ENCODE results near the gene NEO1.
"Not testable (repeated sequence)": the region's sequence is repeated elsewhere in the genome, so short reads cannot be mapped to it uniquely, and the experiment has no call there.

Gene NEO1

GRCh38 chr15:73142802-73143762 is 90.8 kb downstream of the NEO1 start:
- DNase-seq (ENCODE audit: low spot score), result no peak

GRCh38 chr15:73143763-73144155 is 91.5 kb downstream of the NEO1 start:
- DNase-seq (ENCODE audit: low spot score), result no peak

DNA sequence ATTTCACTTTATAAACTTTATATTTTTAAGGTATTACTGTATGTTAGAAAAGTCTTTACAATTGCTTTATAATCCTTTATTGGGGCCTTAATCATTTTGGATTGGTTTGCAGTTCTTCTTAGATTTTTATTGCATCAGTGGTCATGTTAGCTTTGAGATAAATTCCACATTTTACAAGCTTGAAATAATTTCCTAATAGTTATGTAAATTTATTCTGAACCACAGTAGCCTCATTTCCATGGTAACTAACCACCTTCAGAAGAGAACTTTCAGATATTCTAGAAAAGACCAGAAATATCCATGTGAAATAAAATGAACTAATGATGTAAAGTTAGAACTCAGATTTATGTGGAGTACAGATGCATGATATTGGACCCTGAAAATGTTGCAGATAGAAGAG is 94.2 kb downstream of the NEO1 start:
- DNase-seq (ENCODE audit: low spot score), result no peak

- no peak for DNase-seq (ENCODE audit: low spot score)
These were observed 98.6 kb downstream of the NEO1 start for GRCh38 chr15:73150831-73151230.

- DNase-seq (ENCODE audit: low spot score), result no peak
These were observed 100.8 kb downstream of the NEO1 start for GRCh38 chr15:73153024-73153423.

GRCh38 chr15:73153447-73153846 is 101.2 kb downstream of the NEO1 start:
- no peak for DNase-seq (ENCODE audit: low spot score)

DNA sequence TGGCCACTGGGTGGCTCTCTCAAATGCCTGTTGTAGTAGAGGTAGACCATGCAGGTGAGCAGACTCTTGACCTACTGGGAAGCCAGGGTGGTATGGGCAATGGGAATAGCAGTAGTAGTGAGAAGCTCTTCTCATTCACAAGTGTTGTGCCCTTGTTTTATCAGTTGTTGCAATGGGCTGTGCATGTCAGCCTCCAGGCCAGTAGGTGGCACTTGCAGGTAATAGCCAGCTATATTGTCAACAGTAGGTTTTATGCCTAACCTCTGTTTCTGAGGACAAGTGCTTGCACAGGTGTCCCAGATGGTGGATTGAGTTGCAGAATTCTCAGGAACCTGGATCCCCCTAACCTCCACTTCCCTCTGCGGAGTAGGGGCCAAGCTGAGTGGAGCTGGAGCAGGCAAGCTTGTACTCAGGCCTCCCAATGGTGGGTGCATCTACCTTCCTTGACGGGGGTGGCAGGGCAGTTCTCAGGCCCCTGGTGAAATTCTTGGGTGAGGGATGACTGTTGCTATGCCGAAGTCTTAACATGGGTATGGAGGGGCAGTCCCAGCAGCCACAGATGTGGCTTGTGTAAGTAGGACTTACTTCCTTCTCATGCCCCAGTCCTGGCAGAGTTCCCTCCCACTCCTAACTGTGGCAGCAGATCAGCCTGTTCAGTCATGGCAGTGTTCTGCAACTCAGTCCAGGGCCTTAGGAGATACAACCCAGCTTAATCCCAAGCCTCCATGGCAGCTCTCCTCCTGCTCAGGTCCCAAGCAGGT is 104.3 kb downstream of the NEO1 start:
- no peak for DNase-seq (ENCODE audit: low spot score)

- no peak for DNase-seq (ENCODE audit: low spot score)
These were observed 109.3 kb downstream of the NEO1 start for GRCh38 chr15:73161546-73161945.

DNA sequence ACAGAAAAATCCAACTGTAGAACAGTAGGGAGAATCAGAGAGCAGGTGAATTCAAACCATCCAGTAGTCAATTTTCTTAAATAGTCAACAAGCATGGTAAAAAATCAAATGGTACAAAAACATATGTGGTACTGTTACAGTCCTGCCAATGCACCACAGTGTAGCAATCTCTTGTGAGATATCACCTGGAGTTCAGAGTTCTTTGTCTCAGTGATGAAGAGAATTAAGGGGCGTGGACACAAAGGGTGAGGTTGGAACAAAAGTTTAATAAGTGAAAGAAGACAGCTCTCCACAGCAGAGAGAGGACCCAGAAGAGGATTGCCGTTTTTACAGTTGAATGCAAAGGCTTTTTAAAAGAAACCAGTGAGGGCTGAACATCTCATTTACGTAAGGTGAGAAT is 113.2 kb downstream of the NEO1 start:
- no peak for DNase-seq (ENCODE audit: low spot score)

GRCh38 chr15:73165844-73166243 is 113.6 kb downstream of the NEO1 start:
- DNase-seq (ENCODE audit: low spot score), result no peak

DNA sequence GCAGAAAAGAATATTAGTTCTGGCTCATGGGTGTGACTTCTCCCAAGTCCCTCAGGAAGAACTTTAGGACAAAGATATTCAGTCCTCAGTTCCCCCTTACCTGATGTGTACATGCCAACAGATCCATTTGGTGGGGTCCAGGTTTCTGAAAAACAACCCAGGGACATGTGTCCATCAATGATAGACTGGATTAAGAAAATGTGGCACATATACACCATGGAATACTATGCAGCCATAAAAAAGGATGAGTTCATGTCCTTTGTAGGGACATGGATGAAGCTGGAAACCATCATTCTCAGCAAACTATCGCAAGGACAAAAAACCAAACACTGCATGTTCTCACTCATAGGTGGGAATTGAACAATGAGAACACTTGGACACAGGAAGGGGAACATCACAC is 114.4 kb downstream of the NEO1 start:
- DNase-seq (ENCODE audit: low spot score), result not testable (repeated sequence)

DNA sequence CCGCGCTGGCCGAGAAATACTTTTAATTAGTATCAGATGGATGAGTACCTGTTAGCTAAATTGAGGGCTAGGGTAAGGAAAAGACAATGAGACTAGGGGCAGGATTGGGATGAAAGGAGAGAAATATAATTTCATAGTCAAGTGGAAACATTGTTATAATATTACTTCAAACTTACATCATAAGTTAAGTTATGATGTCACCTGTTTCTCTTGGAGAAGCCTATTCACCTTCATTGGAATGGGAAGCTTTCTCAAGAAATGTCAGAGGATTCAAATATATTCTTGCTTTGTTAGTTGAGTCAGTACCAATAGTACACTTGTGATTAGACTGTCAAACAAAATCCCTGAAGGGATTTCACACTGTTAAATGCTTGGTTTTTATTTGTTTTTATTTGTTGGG is 116.2 kb downstream of the NEO1 start:
- DNase-seq (ENCODE audit: low spot score), result no peak

DNA sequence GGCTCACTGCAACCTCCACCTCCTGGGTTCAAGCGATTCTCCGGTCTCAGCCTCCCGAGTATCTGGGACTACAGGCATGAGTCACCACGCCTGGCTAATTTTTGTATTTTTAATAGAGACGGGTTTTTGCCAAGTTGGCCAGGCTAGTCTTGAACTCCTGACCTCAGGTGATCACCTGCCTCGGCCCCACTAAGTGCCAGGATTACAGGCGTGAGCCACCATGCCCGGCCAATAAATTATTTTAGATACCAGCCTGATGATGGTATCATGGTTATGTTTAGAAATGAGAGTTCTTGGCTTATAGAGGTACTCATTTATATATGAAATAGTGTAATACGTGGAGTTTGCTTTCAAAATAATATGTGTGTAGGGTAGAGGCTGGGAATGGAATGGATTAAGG is 119.4 kb downstream of the NEO1 start:
- DNase-seq (ENCODE audit: low spot score), result no peak

DNA sequence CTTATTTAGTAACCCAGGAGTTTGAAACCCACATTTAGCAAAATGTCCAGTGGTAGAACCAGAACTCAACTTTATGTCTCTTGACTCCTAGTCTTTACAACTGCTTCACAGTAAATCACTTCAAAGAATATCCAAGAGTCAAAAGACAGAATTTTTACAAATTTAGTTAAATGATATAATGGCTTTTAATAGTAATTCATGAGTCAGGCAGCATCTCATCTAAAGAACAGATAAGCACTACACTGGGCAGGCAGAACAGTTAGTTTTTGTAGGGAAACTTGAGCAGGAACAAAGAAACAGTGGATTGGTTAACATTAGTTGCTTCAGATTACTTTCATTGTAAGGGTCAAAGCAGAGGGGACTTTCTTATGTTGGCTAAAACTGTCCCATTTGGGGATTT is 120.2 kb downstream of the NEO1 start:
- no peak for DNase-seq (ENCODE audit: low spot score)

- no peak for DNase-seq (ENCODE audit: low spot score)
These were observed 121.9 kb downstream of the NEO1 start for GRCh38 chr15:73174171-73174570.

DNA sequence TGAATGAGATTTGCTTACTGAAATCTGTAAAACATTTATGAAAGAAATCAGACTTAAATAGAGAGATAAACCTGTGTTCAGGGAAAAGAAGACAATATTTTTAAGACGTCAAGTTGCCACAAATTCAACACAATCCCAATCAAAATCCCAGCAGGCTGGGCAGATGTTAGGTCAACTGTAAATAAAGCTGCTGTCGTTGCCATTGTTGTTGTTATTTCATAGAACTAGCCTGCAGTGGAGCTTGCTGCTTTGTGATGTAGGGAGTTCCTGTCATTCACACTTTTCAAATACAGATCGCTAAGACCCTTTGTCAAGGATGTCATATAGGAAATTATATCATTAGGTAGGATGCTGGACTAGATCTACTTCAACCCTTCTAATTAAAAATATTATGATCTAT is 123.1 kb downstream of the NEO1 start:
- DNase-seq (ENCODE audit: low spot score), result no peak

GRCh38 chr15:73176598-73176997 is 124.3 kb downstream of the NEO1 start:
- DNase-seq (ENCODE audit: low spot score), result no peak

GRCh38 chr15:73183071-73183470 is 130.8 kb downstream of the NEO1 start:
- no peak for DNase-seq (ENCODE audit: low spot score)

- DNase-seq (ENCODE audit: low spot score), result no peak
These were observed 137.9 kb downstream of the NEO1 start for GRCh38 chr15:73190189-73190601.

- DNase-seq (ENCODE audit: low spot score), result no peak
These were observed 142.9 kb downstream of the NEO1 start for GRCh38 chr15:73195166-73195565.

DNA sequence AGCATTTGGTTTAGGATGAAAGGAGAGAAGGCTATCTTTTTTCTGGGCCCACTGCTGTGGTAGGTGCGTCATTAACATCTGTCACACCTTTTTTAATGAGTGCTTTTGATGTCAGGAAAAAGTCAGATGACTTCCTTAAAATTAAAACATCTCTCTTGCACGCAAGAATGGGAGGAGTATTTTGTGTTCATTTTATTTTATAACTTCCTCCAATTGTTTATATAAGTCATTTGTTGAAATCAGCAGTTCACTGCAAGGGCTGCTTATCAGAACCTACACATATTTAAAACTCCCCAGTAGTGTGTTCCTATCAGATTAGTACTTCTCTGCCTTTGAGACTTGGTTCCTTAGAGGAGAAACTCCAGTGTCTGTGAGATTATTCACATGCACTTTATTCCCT is 143.8 kb downstream of the NEO1 start:
- no peak for DNase-seq (ENCODE audit: low spot score)

GRCh38 chr15:73200339-73200738 is 148.1 kb downstream of the NEO1 start:
- no peak for DNase-seq (ENCODE audit: low spot score)

DNA sequence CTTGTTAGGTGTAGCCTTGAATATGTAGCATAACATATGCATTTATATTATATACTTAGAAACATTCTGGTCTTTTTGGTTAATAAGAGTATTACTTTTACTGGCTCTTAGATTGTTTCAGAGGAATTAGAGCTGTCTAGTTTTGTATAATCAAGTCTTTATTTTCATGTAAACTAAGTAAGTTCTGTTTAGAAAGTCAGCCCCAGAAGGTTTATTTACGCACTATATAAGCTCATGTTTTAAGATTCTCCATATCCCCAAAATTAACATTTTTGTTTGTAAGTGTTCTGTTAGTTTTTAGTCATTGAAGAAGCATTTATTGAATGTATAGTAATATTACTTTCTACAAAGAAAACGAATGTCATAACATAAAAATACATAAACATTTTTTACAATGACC is 158.4 kb downstream of the NEO1 start:
- DNase-seq (ENCODE audit: low spot score), result no peak

All from HuH-7.5 (cell line).